HepG2 (cell line): ENCODE measurements around the gene CHST14. TPM values are rescaled to one million over a fixed set of nuclear protein-coding genes. Genes with fewer than 3 reads are reported as not detected.

Source experiments
- BRD4 ChIP-seq: sonication (generic); formaldehyde crosslinking; IDR thresholded peaks from 2 replicates; pipeline ENCODE4 v1.4.0; 2020; ENCODE audit warnings: missing genetic modification reagents
- CHD4 ChIP-seq: fragments of 200-600 bp; sonication (generic); IDR thresholded peaks from 2 replicates; pipeline ENCODE4 v1.7.0; 2017; ENCODE audit warnings: mild to moderate bottlenecking, low read length, borderline replicate concordance
- DNMT1 ChIP-seq: sonication (generic); formaldehyde crosslinking; IDR thresholded peaks from 2 replicates; pipeline ENCODE4 v1.5.1; 2020; ENCODE audit warnings: mild to moderate bottlenecking, missing genetic modification reagents
- ERF ChIP-seq: IDR thresholded peaks from 2 replicates; pipeline ENCODE4 v1.6.1; 2018; ENCODE audit warnings: missing biosample characterization, missing genetic modification reagents
- GABPB1 ChIP-seq: IDR thresholded peaks from 2 replicates; pipeline ENCODE4 v1.6.1; 2016; ENCODE audit warnings: mild to moderate bottlenecking, missing genetic modification reagents, moderate library complexity, missing compliant biosample characterization
- GATAD2A ChIP-seq: IDR thresholded peaks from 2 replicates; pipeline ENCODE4 v1.6.1; 2016
- HDAC1 ChIP-seq: sonication (generic); formaldehyde crosslinking; IDR thresholded peaks from 2 replicates; pipeline ENCODE4 v1.5.1; 2020; ENCODE audit warnings: mild to moderate bottlenecking, missing genetic modification reagents
- PHF8 ChIP-seq: sonication (generic); formaldehyde crosslinking; IDR thresholded peaks from 2 replicates; pipeline ENCODE4 v1.5.0; 2020; ENCODE audit warnings: missing genetic modification reagents
- SP2 ChIP-seq: sonication (generic); formaldehyde crosslinking; IDR thresholded peaks from 2 replicates; pipeline ENCODE4 v1.5.1; 2020; ENCODE audit warnings: mild to moderate bottlenecking, missing genetic modification reagents
- ZNF274 ChIP-seq: sonication (generic); formaldehyde crosslinking; IDR thresholded peaks from 2 replicates; pipeline ENCODE4 v1.5.1; 2020; ENCODE audit warnings: mild to moderate bottlenecking, missing genetic modification reagents
- ZNF687 ChIP-seq: sonication (generic); formaldehyde crosslinking; IDR thresholded peaks from 2 replicates; pipeline ENCODE4 v1.5.1; 2020; ENCODE audit warnings: mild to moderate bottlenecking, missing genetic modification reagents, moderate library complexity
- ZNF782 ChIP-seq: sonication (generic); formaldehyde crosslinking; IDR thresholded peaks from 2 replicates; pipeline ENCODE4 v1.4.0; 2020; ENCODE audit warnings: missing genetic modification reagents, mild to moderate bottlenecking, borderline replicate concordance
- polyA plus RNA-seq, 8 experiments: library from polyadenylated mRNA; depleted of rRNA in 3 of 8; stranded (reverse) in 7 of 8; unstranded in 1 of 8; fragments of >200 nt; fragmentation: Illumina TruSeq in 4 of 8; extraction: Trizol in 4 of 8; gene quantifications; 2 replicates each; pipeline versions ENCODE4 v1.2.1 to v1.2.3, GENCODE V29; 2011 to 2016; ENCODE audit warnings: low read depth in 4 of 8, missing spikeins in 1 of 8, mixed read lengths in 1 of 8; ENCODE audit not compliant: insufficient read depth in 1 of 8
- total RNA-seq, 5 experiments: library from RNA; depleted of rRNA; stranded (reverse); fragments of >200 nt; fragmentation: Illumina TruSeq; extraction: Trizol; gene quantifications; 2 replicates each; pipeline ENCODE4 v1.2.3, GENCODE V29; 2016; ENCODE audit warnings: low read depth in 1 of 5
- TF ChIP-seq, protein P1 (sequence below): sonication (generic); formaldehyde crosslinking; IDR thresholded peaks from 2 replicates; pipeline ENCODE4 v1.4.0; 2020; ENCODE audit warnings: mild to moderate bottlenecking, missing genetic modification reagents
- TF ChIP-seq, protein P2 (sequence below): sonication (generic); formaldehyde crosslinking; IDR thresholded peaks from 2 replicates; pipeline ENCODE4 v1.5.1; 2020; ENCODE audit warnings: missing genetic modification reagents, mild to moderate bottlenecking, borderline replicate concordance
- TF ChIP-seq, protein P3 (sequence below): sonication (generic); formaldehyde crosslinking; conservative IDR thresholded peaks from 2 replicates; pipeline ENCODE4 v1.8.0; 2022; ENCODE audit warnings: mild to moderate bottlenecking, moderate library complexity, missing genetic modification reagents

CHST14 gene
- total and polyA plus RNA-seq, 2 of the 13 experiments (the other 11 are each of a cell fraction or from before 2014, with no cell fraction given): 8.9 to 12.4 TPM

DNA sequence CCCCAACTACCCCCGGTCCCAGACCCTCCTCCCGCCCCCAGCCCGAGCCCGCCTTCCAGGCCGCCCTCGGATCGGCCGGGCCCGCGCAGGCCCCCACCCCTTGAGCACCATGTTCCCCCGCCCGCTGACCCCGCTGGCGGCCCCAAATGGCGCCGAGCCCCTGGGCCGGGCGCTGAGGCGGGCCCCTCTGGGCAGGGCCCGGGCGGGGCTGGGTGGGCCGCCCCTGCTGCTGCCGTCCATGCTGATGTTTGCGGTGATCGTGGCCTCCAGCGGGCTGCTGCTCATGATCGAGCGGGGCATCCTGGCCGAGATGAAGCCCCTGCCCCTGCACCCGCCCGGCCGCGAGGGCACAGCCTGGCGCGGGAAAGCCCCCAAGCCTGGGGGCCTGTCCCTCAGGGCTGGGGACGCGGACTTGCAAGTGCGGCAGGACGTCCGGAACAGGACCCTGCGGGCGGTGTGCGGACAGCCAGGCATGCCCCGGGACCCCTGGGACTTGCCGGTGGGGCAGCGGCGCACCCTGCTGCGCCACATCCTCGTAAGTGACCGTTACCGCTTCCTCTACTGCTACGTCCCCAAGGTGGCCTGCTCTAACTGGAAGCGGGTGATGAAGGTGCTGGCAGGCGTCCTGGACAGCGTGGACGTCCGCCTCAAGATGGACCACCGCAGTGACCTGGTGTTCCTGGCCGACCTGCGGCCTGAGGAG is 472 bp downstream of the CHST14 start (continued):
- TF ChIP-seq PHF8 (CRISPR knock-in tag) (peak; percentile 62), SP2 (0 out of 2 replicates have a peak, but pooled peaks have one; percentile 9), HDAC1 (CRISPR knock-in tag) (0 out of 2 replicates have a peak, but pooled peaks have one; percentile 24), BRD4 (CRISPR knock-in tag) (0 out of 2 replicates have a peak, but pooled peaks have one; percentile 51), ZNF687 (peak; percentile 64), ZNF274 (peak; percentile 81), GATAD2A (CRISPR knock-in tag) (no peak), GABPB1 (CRISPR knock-in tag) (peak; percentile 58; the same call in 1 of the 2 replicates), ERF (CRISPR knock-in tag) (0 out of 2 replicates have a peak, but pooled peaks have one; percentile 24), ZNF782 (CRISPR knock-in tag) (0 out of 2 replicates have a peak, but pooled peaks have one; percentile 11), DNMT1 (CRISPR knock-in tag) (peak; percentile 36; the same call in 1 of the 2 replicates), CHD4 (no peak)
- TF ChIP-seq, protein P1, sequence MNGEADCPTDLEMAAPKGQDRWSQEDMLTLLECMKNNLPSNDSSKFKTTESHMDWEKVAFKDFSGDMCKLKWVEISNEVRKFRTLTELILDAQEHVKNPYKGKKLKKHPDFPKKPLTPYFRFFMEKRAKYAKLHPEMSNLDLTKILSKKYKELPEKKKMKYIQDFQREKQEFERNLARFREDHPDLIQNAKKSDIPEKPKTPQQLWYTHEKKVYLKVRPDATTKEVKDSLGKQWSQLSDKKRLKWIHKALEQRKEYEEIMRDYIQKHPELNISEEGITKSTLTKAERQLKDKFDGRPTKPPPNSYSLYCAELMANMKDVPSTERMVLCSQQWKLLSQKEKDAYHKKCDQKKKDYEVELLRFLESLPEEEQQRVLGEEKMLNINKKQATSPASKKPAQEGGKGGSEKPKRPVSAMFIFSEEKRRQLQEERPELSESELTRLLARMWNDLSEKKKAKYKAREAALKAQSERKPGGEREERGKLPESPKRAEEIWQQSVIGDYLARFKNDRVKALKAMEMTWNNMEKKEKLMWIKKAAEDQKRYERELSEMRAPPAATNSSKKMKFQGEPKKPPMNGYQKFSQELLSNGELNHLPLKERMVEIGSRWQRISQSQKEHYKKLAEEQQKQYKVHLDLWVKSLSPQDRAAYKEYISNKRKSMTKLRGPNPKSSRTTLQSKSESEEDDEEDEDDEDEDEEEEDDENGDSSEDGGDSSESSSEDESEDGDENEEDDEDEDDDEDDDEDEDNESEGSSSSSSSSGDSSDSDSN (CRISPR knock-in tag): peak; percentile 49; the same call in 1 of the 2 replicates
- TF ChIP-seq, protein P2, sequence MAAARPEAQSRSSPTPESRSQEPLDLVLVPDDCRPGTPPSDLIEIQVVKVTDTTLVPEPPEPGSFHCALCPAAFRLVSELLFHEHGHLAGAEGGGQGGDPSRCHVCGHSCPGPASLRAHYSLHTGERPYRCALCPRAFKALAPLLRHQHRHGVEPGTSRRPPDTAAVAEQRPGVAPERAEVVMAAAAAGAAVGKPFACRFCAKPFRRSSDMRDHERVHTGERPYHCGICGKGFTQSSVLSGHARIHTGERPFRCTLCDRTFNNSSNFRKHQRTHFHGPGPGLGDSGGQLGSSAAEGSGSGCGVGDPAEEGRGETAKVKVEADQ: 0 out of 2 replicates have a peak, but pooled peaks have one; percentile 30
- TF ChIP-seq, protein P3, sequence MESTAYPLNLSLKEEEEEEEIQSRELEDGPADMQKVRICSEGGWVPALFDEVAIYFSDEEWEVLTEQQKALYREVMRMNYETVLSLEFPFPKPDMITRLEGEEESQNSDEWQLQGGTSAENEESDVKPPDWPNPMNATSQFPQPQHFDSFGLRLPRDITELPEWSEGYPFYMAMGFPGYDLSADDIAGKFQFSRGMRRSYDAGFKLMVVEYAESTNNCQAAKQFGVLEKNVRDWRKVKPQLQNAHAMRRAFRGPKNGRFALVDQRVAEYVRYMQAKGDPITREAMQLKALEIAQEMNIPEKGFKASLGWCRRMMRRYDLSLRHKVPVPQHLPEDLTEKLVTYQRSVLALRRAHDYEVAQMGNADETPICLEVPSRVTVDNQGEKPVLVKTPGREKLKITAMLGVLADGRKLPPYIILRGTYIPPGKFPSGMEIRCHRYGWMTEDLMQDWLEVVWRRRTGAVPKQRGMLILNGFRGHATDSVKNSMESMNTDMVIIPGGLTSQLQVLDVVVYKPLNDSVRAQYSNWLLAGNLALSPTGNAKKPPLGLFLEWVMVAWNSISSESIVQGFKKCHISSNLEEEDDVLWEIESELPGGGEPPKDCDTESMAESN (CRISPR knock-in tag): 0 out of 2 replicates have a peak, but pooled peaks have one; percentile 9
